K562 (cell line): ENCODE data around the gene SPNS2.

Source experiments
- CHD1 ChIP-seq: fragments of 200-600 bp; sonication (generic); IDR thresholded peaks from one replicate; pipeline ENCODE4 v1.6.1; 2012; ENCODE audit warnings: mild to moderate bottlenecking, moderate library complexity, low read length, inconsistent platforms
- MAX ChIP-seq: sonication (generic); formaldehyde crosslinking; IDR thresholded peaks from 2 replicates; pipeline ENCODE4 v1.9.0; 2022; ENCODE audit warnings: mild to moderate bottlenecking, missing genetic modification reagents

- TF ChIP-seq CHD1: no peak
- TF ChIP-seq MAX (CRISPR knock-in tag): no peak
These were observed 44.9 kb downstream of the SPNS2 start for GRCh38 chr17:4543557-4544026.
